ENCODE measurements around the gene RASGEF1C.

The RASGEF1C gene

GRCh38 chr5:180187767-180188166, 21.2 kb downstream of the RASGEF1C start:
- Histone ChIP-seq H3K27ac (ENCODE audit: insufficient read depth, low read length, poor library complexity, severe bottlenecking) (no peak overlapping the region), H3K4me1 (ENCODE audit: control insufficient read depth, insufficient read depth, low read length, poor library complexity, severe bottlenecking) (no peaks in the 10 kb centered on the region), H3K9me3 (ENCODE audit: control insufficient read depth, low read length) (no peaks in the 10 kb centered on the region), H3K4me3 (ENCODE audit: insufficient read depth, low read depth, low read length, poor library complexity, severe bottlenecking) (no peak overlapping the region), H3K36me3 (ENCODE audit: control insufficient read depth, insufficient read depth, low read length) (no peaks in the 10 kb centered on the region), H3K27me3 (replicated peaks; ENCODE audit: control insufficient read depth, insufficient read depth, low read length, poor library complexity, severe bottlenecking) (no peaks in the 10 kb centered on the region)
- DNase-seq, result no peak

GRCh38 chr5:180180846-180181245, 28.2 kb downstream of the RASGEF1C start:
- H3K4me1 ChIP-seq (ENCODE audit: control insufficient read depth, insufficient read depth, low read length, poor library complexity, severe bottlenecking), result no peaks in the 10 kb centered on the region
- no peak overlapping the region for H3K27ac ChIP-seq (ENCODE audit: insufficient read depth, low read length, poor library complexity, severe bottlenecking)
- no peaks in the 10 kb centered on the region for H3K36me3 ChIP-seq (ENCODE audit: control insufficient read depth, insufficient read depth, low read length)
- H3K9me3 ChIP-seq (ENCODE audit: control insufficient read depth, low read length), result no peaks in the 10 kb centered on the region
- DNase-seq, result no peak
- no peak overlapping the region for H3K4me3 ChIP-seq (ENCODE audit: insufficient read depth, low read depth, low read length, poor library complexity, severe bottlenecking)
- no peaks in the 10 kb centered on the region for H3K27me3 ChIP-seq (replicated peaks; ENCODE audit: control insufficient read depth, insufficient read depth, low read length, poor library complexity, severe bottlenecking)

- Histone ChIP-seq H3K9me3 (ENCODE audit: control insufficient read depth, low read length) (no peaks in the 10 kb centered on the region), H3K36me3 (ENCODE audit: control insufficient read depth, insufficient read depth, low read length) (no peaks in the 10 kb centered on the region), H3K27ac (ENCODE audit: insufficient read depth, low read length, poor library complexity, severe bottlenecking) (no peak overlapping the region), H3K4me1 (ENCODE audit: control insufficient read depth, insufficient read depth, low read length, poor library complexity, severe bottlenecking) (no peaks in the 10 kb centered on the region), H3K4me3 (ENCODE audit: insufficient read depth, low read depth, low read length, poor library complexity, severe bottlenecking) (no peak overlapping the region), H3K27me3 (replicated peaks; ENCODE audit: control insufficient read depth, insufficient read depth, low read length, poor library complexity, severe bottlenecking) (no peaks in the 10 kb centered on the region)
- DNase-seq, result no peak
Measured at GRCh38 chr5:180180421-180180820, 28.6 kb downstream of the RASGEF1C start.

GRCh38 chr5:180179442-180180420, 29.3 kb downstream of the RASGEF1C start:
- Histone ChIP-seq H3K9me3 (ENCODE audit: control insufficient read depth, low read length) (no peaks in the 10 kb centered on the region), H3K27me3 (replicated peaks; ENCODE audit: control insufficient read depth, insufficient read depth, low read length, poor library complexity, severe bottlenecking) (no peaks in the 10 kb centered on the region), H3K27ac (ENCODE audit: insufficient read depth, low read length, poor library complexity, severe bottlenecking) (no peak overlapping the region), H3K4me3 (ENCODE audit: insufficient read depth, low read depth, low read length, poor library complexity, severe bottlenecking) (no peak overlapping the region), H3K4me1 (ENCODE audit: control insufficient read depth, insufficient read depth, low read length, poor library complexity, severe bottlenecking) (no peaks in the 10 kb centered on the region), H3K36me3 (ENCODE audit: control insufficient read depth, insufficient read depth, low read length) (no peaks in the 10 kb centered on the region)
- no peak for DNase-seq

GRCh38 chr5:180178531-180179441, 30.2 kb downstream of the RASGEF1C start:
- Histone ChIP-seq H3K4me1 (ENCODE audit: control insufficient read depth, insufficient read depth, low read length, poor library complexity, severe bottlenecking) (no peaks in the 10 kb centered on the region), H3K27ac (ENCODE audit: insufficient read depth, low read length, poor library complexity, severe bottlenecking) (no peak overlapping the region), H3K4me3 (ENCODE audit: insufficient read depth, low read depth, low read length, poor library complexity, severe bottlenecking) (no peak overlapping the region), H3K36me3 (ENCODE audit: control insufficient read depth, insufficient read depth, low read length) (no peaks in the 10 kb centered on the region), H3K9me3 (ENCODE audit: control insufficient read depth, low read length) (no peaks in the 10 kb centered on the region), H3K27me3 (replicated peaks; ENCODE audit: control insufficient read depth, insufficient read depth, low read length, poor library complexity, severe bottlenecking) (no peaks in the 10 kb centered on the region)
- DNase-seq, result no peak

- Histone ChIP-seq H3K27ac (ENCODE audit: insufficient read depth, low read length, poor library complexity, severe bottlenecking) (no peak overlapping the region), H3K36me3 (ENCODE audit: control insufficient read depth, insufficient read depth, low read length) (no peaks in the 10 kb centered on the region), H3K4me3 (ENCODE audit: insufficient read depth, low read depth, low read length, poor library complexity, severe bottlenecking) (no peak overlapping the region), H3K27me3 (replicated peaks; ENCODE audit: control insufficient read depth, insufficient read depth, low read length, poor library complexity, severe bottlenecking) (no peaks in the 10 kb centered on the region), H3K9me3 (ENCODE audit: control insufficient read depth, low read length) (no peaks in the 10 kb centered on the region), H3K4me1 (ENCODE audit: control insufficient read depth, insufficient read depth, low read length, poor library complexity, severe bottlenecking) (no peaks in the 10 kb centered on the region)
- no peak for DNase-seq
Measured at GRCh38 chr5:180176191-180176590, 32.8 kb downstream of the RASGEF1C start.

GRCh38 chr5:180175015-180175431, 34.0 kb downstream of the RASGEF1C start:
- DNase-seq, result no peak
- no peaks in the 10 kb centered on the region for H3K9me3 ChIP-seq (ENCODE audit: control insufficient read depth, low read length)
- no peaks in the 10 kb centered on the region for H3K4me1 ChIP-seq (ENCODE audit: control insufficient read depth, insufficient read depth, low read length, poor library complexity, severe bottlenecking)
- H3K36me3 ChIP-seq (ENCODE audit: control insufficient read depth, insufficient read depth, low read length), result no peaks in the 10 kb centered on the region
- H3K27ac ChIP-seq (ENCODE audit: insufficient read depth, low read length, poor library complexity, severe bottlenecking), result no peak overlapping the region
- no peak overlapping the region for H3K4me3 ChIP-seq (ENCODE audit: insufficient read depth, low read depth, low read length, poor library complexity, severe bottlenecking)
- no peaks in the 10 kb centered on the region for H3K27me3 ChIP-seq (replicated peaks; ENCODE audit: control insufficient read depth, insufficient read depth, low read length, poor library complexity, severe bottlenecking)

GRCh38 chr5:180174587-180174972, 34.4 kb downstream of the RASGEF1C start:
- no peaks in the 10 kb centered on the region for H3K9me3 ChIP-seq (ENCODE audit: control insufficient read depth, low read length)
- no peak overlapping the region for H3K4me3 ChIP-seq (ENCODE audit: insufficient read depth, low read depth, low read length, poor library complexity, severe bottlenecking)
- no peaks in the 10 kb centered on the region for H3K36me3 ChIP-seq (ENCODE audit: control insufficient read depth, insufficient read depth, low read length)
- H3K27me3 ChIP-seq (replicated peaks; ENCODE audit: control insufficient read depth, insufficient read depth, low read length, poor library complexity, severe bottlenecking), result no peaks in the 10 kb centered on the region
- H3K27ac ChIP-seq (ENCODE audit: insufficient read depth, low read length, poor library complexity, severe bottlenecking), result no peak overlapping the region
- no peak for DNase-seq
- no peaks in the 10 kb centered on the region for H3K4me1 ChIP-seq (ENCODE audit: control insufficient read depth, insufficient read depth, low read length, poor library complexity, severe bottlenecking)

GRCh38 chr5:180173875-180174586, 35.0 kb downstream of the RASGEF1C start:
- Histone ChIP-seq H3K27ac (ENCODE audit: insufficient read depth, low read length, poor library complexity, severe bottlenecking) (no peak overlapping the region), H3K4me1 (ENCODE audit: control insufficient read depth, insufficient read depth, low read length, poor library complexity, severe bottlenecking) (no peaks in the 10 kb centered on the region), H3K4me3 (ENCODE audit: insufficient read depth, low read depth, low read length, poor library complexity, severe bottlenecking) (no peak overlapping the region), H3K9me3 (ENCODE audit: control insufficient read depth, low read length) (no peaks in the 10 kb centered on the region), H3K36me3 (ENCODE audit: control insufficient read depth, insufficient read depth, low read length) (no peaks in the 10 kb centered on the region), H3K27me3 (replicated peaks; ENCODE audit: control insufficient read depth, insufficient read depth, low read length, poor library complexity, severe bottlenecking) (no peaks in the 10 kb centered on the region)
- DNase-seq, result no peak
